Suprapubic skin (tissue), 3 donors: ENCODE measurements around the gene RNF4.

Source experiments
- CTCF ChIP-seq, 2 donors: fragments of 200-600 bp in 1 of 2; fragments of 450-650 bp in 1 of 2; sonication (generic) in 1 of 2; IDR thresholded peaks; one replicate each; pipeline ENCODE4 v1.5.1; 2016 to 2019; ENCODE audit warnings: antibody characterized with exemption in 2 of 2, mild to moderate bottlenecking in 1 of 2, moderate library complexity in 1 of 2
- POLR2A ChIP-seq, 2 donors: fragments of 450-650 bp; IDR thresholded peaks; one replicate each; pipeline ENCODE4 v1.6.1; 2017; ENCODE audit warnings: antibody characterized with exemption in 2 of 2, mild to moderate bottlenecking in 2 of 2, moderate library complexity in 2 of 2

DNA sequence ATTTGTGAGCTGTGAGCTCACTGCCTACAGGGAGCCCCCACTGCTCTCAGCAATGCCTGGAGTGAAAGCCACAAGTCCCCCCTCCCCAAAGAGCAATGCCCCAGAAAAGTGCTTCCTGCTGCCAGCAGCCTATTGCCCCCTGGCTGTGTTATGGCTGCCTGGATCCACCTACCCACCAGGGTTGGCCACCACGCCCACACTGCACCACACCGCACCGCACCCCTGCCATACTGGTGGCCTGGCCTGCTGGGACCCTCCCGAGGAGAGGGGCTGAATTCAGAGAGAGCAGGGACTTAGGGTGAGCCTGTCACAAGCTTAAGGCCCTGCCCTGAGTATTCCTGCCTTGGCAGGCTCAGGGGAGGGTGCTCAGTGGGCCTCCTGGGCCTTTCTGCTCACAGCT is 45.8 kb upstream of the RNF4 start:
- TF ChIP-seq POLR2A (IDR thresholded peaks at IDR 0.05) (no peak), CTCF (IDR thresholded peaks at IDR 0.05) (no peak)
